HG03097 (cell line): ENCODE results near the gene MBNL1.
A peak's percentile ranks its signal among the peaks of the same experiment; 100 is the strongest.

Experiments used
- ATAC-seq: cut with Tn5 transposase; IDR thresholded peaks from one replicate; pipeline ENCODE4 v1.9.1; 2021; ENCODE audit not compliant: unreplicated experiment, low FRiP score

The MBNL1 gene

DNA sequence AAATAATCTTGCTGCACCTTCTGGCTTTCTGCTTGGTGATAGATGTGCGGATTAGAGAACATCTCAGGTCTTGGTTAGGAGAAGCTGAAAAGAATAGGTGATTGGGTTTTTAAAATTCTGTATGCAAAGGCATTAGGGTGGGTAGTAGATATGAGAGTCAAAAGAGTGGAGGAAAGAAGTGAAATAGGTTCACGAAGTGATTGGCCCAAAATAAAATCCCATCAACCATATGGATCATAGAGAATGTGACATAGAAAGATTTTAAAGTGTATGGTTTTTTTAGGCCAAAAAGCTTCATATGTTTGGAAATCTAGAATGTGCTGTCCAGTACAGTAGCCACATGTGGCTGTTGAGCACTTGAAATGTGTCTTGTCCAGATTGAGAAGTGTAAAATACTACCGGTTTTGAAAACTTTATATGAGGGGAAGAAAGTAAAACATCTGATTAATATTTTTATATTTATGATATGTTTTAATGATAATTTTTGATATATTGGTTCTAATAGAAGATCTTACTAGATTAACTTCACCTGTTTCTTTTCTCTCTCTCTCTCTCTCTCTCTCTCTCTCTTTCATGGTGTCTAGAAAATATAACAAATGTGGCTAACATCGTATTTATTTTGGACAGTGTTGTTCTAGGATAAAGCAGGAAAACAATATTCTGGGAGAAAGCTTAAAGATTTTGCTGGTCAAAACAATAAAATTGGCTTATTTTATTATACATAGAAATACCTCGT, 2.9 kb downstream of the MBNL1 start:
- no peak for ATAC-seq

DNA sequence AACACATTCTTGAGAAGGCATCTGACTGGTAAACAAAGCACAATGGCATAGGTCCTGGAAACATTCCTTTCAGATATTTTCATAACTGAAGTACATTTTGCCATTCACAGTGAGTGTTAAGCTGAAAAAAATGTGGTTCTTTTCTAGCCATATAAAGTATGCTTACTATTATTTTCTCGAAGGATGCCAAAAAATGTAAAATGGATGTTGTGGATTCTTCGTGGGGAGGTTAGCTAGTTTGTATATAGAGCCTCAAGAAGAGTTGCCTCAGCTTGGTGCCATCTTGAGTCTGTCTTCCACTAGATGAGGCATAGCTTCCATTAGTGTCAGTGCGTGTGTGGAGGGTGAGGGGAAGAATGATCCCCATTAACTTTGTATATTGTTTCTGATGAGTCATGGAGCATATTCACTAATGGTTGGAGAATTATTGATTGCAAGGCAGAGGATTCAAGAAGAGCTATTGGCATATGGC, 4.1 kb downstream of the MBNL1 start:
- ATAC-seq: no peak

DNA sequence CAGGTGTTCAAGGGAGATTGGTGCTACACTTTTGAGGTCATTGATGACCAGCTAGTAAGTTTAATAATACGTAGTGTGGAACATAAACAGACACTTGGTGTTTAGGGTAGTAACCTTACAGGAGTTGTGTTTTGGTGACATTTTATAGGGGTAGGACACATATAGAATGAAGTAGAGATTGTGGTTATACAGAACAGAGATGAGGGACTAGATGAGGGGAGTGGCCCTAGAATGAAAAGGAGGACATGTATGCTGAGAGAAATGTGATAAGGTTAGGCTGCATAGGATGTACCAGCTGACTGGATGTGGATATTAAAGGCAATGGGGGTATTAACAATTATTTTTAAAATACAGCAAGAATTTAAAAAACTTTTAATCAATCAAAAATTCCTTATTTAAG, 8.0 kb downstream of the MBNL1 start:
- no peak for ATAC-seq

DNA sequence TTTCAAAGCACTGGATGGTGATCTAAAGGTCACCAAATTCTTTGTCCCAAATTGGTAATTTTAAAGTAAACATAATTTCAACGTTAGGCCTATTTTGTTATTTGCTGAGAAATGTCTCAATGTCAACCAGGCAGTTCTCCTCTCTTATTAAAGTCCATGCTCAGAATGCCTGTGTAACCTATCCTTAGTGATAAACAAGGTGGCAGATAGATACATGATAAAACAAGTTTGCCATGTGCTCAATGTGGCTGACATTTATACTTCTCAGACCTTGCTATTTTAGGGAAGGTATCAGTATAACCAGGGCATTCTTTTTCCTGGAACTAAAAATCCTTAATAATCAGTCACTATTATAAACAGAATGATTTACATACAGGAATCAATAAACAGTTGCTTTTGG, 8.5 kb downstream of the MBNL1 start:
- no peak for ATAC-seq

DNA sequence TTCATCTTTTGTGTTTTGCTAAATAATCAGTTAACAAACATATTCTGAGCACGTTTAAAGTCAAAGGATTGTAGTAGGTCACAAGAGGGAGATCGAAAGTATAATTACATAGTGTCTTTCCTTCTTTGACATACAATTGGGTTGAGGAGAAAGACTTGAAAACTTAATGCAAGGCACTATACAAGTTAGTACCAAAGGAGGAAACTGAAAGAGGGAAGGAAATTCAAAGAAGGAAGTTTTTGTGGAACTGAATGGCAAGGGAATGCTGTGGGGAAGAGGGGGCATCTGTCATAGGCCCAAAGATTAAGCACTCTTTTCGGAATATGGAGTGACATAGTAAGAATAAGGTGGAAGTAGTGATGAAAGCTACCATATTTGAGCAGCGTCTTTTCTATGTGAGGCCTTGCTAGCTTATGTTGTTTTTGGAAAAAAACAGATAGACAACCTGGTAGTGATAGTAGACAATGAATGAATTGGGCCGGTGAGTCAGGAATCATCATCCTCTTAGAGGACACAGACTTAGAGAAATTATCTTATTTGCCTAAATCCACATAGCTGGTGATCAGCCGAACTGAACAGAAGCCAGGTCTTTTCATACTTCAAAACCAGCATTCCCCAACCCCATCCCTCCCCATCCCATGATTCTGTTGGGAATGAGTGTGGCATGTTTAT, 10.2 kb downstream of the MBNL1 start:
- ATAC-seq: no peak

DNA sequence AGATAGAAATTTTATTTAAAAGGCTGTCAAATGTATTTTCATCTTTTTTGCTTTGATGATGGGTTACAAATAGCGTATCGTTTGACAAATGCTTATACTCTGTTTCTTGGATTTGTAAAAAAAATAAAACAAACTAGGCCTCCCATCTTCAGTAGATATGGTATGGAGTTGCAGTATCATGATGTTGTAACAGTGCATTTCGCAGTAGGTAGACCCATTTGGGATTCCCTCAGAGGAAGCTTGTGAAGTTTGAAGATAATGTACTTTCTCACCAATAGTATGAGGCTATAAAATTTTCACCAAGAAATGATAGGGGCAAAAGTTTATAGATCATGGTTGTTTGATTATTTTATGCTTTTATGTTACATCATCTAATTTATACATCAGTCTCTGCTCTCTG, 10.8 kb downstream of the MBNL1 start:
- ATAC-seq: no peak

DNA sequence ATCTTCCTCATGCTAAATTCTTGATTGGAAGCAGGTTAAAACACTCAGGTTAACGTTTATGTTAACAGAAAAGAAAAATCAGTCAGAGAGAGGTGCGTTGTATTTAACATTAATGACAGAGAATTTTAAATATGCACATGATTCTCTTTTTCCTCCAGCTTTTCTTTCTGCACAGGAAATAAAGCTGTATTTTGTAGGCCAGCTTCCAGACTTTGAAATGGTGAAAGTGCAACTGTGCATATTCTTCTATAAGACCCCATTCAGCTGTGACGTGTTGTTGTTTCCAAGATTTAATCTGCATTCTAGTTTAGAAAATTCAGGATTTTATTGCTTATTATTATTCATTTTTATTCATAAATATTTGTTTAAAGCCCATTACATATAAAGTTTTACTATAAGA, 11.8 kb downstream of the MBNL1 start:
- ATAC-seq: no peak

DNA sequence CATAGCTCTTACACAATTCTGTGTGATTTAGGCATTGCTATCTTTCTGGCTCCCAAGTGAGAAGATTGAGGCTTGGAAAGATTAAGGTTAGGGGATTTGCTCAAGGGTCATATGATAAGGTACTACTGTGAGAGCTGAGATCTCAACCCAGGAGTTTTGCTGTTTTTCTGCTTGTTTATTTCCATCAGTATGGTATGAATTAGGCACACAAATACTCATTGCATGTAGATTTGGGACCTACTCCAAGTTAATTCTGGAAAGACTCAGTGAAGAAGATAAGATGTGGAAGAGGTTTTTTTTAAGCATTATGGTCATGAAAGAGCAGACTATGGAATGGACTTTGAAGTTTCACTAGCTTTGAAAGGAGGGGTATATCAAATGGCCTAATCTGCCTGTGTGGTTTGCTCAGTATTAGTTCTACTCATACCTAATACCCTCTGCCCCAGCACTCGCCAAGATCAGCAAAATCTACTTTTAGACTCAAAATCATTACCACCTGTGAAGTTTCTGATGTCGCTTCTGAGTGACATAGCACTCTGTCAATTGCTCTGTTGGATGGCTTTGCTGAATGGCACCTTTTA, 12.5 kb downstream of the MBNL1 start:
- peak; percentile 51 for ATAC-seq

DNA sequence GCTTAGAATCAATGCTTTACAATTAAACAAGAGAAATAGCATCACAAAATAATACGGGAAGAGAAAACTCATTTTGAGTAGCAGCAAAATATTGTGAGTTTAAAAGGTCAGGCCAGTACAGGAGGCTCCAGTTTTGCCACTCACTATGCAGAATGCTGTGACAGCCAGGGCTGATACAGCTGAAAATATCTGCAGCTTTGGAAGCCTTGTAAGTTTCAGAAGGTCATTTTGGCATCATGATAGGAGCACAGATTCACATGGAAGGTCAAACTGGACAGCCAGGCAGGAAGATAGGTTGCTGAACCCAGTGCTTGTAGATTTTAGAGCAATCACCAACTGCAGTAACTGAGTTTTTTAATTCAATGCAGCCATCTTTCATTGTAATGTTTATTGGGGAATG, 14.1 kb downstream of the MBNL1 start:
- no peak for ATAC-seq

DNA sequence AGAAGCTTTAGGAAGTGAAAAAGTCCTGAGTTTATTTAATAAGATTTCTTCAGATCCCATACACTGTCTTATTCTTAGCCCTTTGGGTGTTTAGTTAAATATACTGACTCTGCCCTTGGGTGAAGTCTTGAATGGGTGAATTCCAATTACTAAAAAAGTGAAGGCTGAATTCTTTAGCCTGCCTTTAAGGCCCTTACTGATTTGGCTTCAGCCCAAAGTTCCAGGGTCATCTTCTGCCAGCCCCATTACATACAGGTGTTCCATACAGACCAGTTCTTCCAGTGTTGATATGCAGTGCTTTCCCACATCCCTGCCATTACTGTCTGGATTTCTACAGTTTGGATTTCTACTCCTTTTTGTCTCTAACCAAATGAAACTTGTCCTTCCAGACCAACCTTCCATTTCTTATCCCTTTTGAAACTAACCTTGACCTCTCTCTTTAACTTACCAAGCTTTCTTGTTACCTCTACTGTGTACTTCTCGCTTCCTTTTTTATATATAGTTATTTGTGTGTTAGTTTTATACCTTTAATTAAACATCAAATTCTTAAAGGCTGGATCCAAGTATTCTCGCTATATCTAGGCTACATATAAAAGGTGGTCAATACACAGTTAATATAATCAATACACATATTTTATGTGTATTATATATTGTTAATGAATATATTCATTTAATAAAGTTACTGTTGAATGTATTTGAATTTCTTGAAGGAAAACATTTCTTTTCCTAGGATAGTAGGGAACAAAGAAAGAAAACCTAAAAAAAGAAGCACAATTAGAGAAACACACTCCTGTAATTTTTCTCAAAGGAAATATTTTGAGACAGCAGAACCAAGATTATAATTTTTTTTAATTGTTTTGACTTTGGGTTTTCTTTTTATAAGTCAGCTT, 15.0 kb downstream of the MBNL1 start:
- no peak for ATAC-seq

DNA sequence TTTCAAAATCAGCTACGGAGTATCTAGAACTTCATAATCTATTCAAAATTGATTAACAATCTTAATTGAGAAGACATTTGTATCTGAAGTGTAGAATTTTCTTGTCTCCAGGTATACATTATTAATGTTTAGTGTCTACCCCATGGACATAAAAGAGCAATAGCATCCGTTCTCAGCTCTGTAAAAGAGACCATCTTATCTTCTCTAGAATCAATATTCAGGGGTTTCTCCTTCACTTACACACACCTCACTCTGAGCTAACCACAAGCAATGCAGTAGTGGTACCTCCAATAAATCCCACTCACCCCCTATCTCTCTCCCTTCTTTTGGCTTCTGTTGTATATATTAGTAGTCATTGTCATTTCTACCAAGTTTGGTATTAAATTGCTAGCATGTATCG, 16.2 kb downstream of the MBNL1 start:
- no peak for ATAC-seq

DNA sequence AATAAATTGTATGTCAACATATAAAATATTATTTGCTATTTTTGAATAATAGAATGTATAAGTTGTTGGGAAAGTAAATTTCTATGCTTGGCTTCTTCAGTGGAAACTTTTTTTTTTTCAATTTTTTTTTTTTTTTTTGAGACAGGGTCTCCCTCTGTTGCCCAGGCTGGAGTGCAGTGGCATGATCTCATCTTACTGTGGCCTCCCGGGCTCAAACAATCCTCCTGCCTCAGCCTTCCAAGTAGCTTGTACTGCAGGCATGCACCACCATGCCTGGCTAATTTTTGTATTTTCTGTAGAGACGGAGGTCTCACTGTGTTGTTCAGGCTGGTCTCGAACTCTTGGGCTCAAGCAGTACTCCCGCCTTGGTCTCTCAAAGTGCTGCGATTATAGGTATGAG, 16.8 kb downstream of the MBNL1 start:
- no peak for ATAC-seq

DNA sequence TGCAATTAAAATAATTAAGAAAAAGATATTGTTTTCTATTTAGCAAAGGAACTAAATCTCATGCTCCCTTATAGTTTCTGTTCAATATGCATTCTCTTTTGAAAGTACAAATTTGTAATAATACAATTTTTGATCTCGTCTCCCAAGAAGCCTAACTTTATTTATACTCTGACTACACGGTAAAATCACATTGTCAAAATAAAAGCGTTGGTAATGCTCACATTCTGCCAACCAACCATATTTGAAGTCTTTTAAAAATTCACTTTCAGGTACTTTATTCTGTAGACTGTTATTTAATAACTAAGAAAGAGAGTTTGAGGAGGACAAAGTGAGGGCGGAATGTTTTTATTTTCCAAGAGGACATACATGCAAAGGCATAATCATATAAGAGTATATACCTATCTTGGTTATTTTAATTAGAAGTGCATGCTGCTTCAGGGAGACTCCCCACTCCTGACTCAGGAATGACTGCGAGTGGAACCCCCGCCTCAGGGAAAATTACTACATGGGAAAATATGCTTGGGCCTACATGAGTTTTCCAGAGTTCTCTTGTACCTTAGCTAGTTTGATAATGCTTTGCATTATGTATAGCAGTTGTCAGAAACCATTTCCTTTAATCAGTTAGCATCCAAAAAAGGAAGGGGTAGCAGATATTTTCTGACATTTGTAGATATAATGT, 19.3 kb downstream of the MBNL1 start:
- no peak for ATAC-seq

DNA sequence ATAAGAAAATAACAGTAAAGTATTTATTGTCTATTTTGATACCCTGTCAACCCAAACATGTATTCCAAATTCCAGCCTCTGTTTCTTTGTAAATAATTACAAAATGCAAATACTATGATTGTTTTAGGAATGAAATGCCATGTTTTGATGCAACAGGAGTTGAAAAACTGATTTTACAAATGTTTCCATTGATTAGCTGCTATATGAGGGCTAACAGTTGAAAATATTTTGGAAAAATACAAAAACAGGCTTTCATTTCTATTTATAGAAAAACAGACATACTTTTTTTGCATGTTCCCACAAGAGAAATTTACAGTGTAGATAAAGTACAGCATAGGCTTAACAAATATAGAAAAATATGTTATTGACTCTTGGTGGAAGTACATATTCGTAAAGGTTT, 20.0 kb downstream of the MBNL1 start:
- ATAC-seq: no peak

DNA sequence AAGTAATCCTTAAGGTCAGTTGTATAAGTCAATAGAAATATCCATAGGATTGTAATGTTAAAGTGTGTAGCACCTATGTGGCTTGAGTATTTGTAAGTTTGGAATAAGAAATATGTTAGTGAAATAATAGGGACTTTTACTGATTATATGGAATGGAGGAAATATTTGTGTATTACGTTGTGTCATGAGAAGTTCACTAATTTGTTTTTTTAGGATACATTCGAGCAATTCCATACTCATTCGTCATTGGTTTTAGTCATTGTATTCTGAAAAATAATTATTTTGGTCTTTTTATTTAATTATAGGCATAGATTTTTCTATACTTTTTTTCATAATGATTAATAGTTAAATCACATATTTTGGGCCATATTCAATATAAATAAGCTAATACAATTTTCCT, 21.0 kb downstream of the MBNL1 start:
- ATAC-seq: no peak

DNA sequence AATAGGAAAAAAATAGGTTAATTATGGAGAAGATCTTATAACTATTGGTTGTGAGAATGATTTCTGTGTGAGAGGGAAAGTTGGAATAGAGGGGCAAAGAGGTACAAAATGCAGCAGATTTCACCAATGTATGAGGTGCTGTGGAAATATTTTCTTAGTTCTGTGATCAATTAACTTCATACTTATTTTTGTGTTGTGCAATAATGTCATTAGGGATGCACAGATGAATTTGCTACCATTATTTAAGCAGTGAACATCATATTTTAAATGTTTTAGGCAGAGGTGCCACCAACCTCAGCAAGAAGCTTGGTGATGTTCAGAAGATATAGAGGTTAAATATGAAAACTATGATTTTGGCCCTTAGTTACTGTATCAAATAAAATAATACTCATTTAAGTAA, 21.6 kb downstream of the MBNL1 start:
- ATAC-seq: no peak

DNA sequence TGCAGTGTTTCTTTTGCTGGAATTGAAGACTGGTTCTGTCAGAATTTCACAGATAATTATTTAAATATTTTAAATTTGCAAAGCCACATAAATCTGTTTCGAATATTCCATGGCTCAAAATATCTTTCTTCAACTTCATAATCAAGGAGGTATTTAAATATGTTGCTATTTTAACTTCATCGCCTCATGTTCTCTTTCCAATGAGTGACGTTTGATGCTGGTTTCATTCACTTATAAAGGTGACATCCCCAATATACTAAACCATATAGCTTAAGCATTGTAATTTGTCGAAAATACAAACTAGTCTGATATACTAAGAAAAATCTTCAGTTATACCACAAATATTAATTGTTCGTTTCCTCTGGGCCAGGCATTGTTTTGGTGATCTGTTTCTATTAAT, 22.5 kb downstream of the MBNL1 start:
- no peak for ATAC-seq

DNA sequence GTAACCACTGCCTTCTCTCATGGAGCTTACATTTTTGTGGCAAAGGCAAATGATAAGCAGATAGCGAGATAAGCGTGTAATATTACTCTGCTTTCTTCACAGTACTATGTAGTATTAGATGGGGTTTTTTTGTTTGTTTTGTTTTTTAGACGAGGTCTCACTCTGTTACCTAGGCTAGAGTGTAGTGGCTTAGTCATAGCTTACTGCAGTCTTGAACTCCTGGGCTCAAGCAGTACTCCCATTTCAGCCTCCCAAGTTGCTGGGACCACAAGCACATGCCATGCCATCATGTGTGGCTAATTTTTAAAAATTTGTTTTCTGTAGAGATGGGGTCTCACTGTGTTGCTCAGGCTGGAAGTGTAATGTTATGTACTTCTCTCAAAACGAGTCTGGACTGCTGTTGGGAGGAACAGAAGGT, 22.9 kb downstream of the MBNL1 start:
- no peak for ATAC-seq

DNA sequence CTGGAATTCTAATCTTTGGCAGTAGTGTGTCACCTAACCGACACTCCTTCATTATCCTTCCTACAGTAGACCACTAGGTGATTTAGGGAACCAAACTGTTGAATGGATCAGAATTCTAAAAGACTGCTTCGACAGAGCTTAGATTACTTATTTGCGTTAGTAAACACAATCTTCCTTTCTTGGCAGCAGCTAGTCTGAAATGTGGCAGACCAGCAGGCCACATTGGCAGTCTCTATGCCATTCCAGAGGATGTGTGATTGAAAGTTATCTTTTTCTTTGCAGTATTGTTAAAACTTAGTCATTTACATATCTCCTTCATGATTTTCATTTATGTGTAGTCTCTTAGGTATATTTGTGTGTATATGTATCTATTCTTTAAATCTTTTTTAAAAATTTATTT, 23.6 kb downstream of the MBNL1 start:
- ATAC-seq: no peak

DNA sequence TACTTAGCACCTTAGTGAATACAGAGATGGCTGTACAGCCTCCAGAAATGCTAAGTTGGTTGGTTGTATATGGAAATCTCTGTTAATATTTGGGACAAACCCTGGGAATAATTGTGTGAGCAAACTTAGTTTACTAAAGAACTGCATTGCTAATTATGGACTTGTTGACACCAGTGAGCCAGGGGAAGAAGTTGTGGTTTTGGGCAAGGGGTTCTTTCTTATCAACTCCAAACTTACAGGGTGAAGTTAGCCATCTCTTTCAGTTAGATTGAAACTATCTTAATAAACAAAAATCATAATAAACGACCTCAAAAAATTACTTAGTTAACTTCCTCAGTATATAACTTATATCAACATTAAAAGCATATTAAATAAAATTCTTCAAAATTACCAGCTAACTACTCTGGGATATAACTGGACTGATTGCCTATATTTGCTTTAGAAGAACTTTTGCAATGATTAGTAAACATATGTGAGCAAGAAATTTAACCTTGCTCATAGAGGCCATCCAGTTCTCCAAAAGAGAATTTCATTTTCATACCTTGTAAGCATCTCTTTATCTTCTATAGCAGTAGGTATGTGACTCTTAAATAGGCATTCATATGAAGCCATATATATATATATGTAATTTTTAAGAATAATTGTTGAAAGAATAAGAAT, 24.7 kb downstream of the MBNL1 start:
- no peak for ATAC-seq
